H1 (cell line): ENCODE results near the gene RNF149. TPM values are rescaled to one million over a fixed set of nuclear protein-coding genes. Genes with fewer than 3 reads are reported as not detected.

Experiments
- CTCF ChIA-PET: fragments of 300-600 bp; sonication (Branson Sonifier 250); formaldehyde crosslinking; loops from one replicate; lab custom pipeline; 2021; ENCODE audit not compliant: partially characterized antibody; lab: Charles Lee
- POLR2A ChIA-PET: fragments of 300-600 bp; sonication (Branson Sonifier 250); formaldehyde crosslinking; loops from one replicate; lab custom pipeline; 2021; ENCODE audit warnings: inconsistent platforms; ENCODE audit not compliant: partially characterized antibody; lab: Charles Lee
- DNase-seq, 2 experiments: peaks; one replicate each; pipeline versions ENCODE4 v3.0.0 to v3.0.0-alpha.2; 2010 to 2022; ENCODE audit warnings: low spot score in 2 of 2, low read depth in 1 of 2, mixed read lengths in 1 of 2
- FAIRE-seq: peaks from 2 replicates; lab custom pipeline; 2011; peaks lifted over from hg19 to GRCh38; lab: Jason Lieb, UNC
- H2AFZ ChIP-seq: 2 replicates; pipeline ENCODE4 v1.8.1; 2012; ENCODE audit warnings: low read length, inconsistent platforms
- H2AK5ac ChIP-seq: 2 replicates; pipeline ENCODE4 v1.6.1; 2013; ENCODE audit warnings: low read depth, low read length
- H2BK120ac ChIP-seq: replicated peaks from 2 replicates; pipeline ENCODE3; 2013; ENCODE audit warnings: low read depth, low read length, inconsistent platforms
- H2BK12ac ChIP-seq: 2 replicates; pipeline ENCODE4 v1.6.1; 2013; ENCODE audit warnings: low read depth, low read length
- H2BK15ac ChIP-seq: 2 replicates; pipeline ENCODE4 v1.6.1; 2013; ENCODE audit warnings: low read length
- H2BK20ac ChIP-seq: 2 replicates; pipeline ENCODE4 v1.6.1; 2013; ENCODE audit warnings: low read length
- H2BK5ac ChIP-seq: 2 replicates; pipeline ENCODE4 v1.6.1; 2013; ENCODE audit warnings: low read depth, low read length
- H3K14ac ChIP-seq: 2 replicates; pipeline ENCODE4 v1.6.1; 2013; ENCODE audit warnings: inconsistent platforms; ENCODE audit not compliant: insufficient read length
- H3K18ac ChIP-seq: 2 replicates; pipeline ENCODE4 v1.6.1; 2013; ENCODE audit warnings: low read length; ENCODE audit errors: extremely low read depth
- H3K23ac ChIP-seq: 2 replicates; pipeline ENCODE4 v1.6.1; 2013; ENCODE audit warnings: inconsistent platforms; ENCODE audit not compliant: insufficient read length
- H3K23me2 ChIP-seq: 2 replicates; pipeline ENCODE4 v1.6.1; 2013; ENCODE audit warnings: low read depth, low read length
- H3K27ac ChIP-seq: 2 replicates; pipeline ENCODE4 v1.6.1; 2011; ENCODE audit warnings: low read depth, low read length, inconsistent platforms
- H3K27me3 ChIP-seq, 4 experiments: replicated peaks in 1 of 4; 1 replicate in 1 of 4; 2 replicates in 3 of 4; pipeline versions ENCODE4 v1.6.1 to v1.8.1; 2011 to 2013; ENCODE audit warnings: low read length in 3 of 4, mild to moderate bottlenecking in 3 of 4, inconsistent platforms in 2 of 4, mixed read lengths in 2 of 4, moderate library complexity in 1 of 4; ENCODE audit not compliant: control insufficient read depth in 3 of 4, insufficient read depth in 3 of 4; ENCODE audit errors: extremely low read depth in 1 of 4
- H3K36me3 ChIP-seq, 4 experiments: 2 replicates each; pipeline versions ENCODE4 v1.6.1 to v1.8.1; 2011 to 2013; ENCODE audit warnings: mild to moderate bottlenecking in 4 of 4, low read length in 3 of 4, moderate library complexity in 2 of 4, control low read depth in 1 of 4, inconsistent platforms in 1 of 4; ENCODE audit not compliant: insufficient read depth in 4 of 4, control insufficient read depth in 2 of 4
- H3K4ac ChIP-seq: replicated peaks from 2 replicates; pipeline ENCODE3; 2013; ENCODE audit warnings: low read length, low read depth, mixed read lengths, inconsistent platforms; ENCODE audit not compliant: insufficient read length
- H3K4me1 ChIP-seq, 4 experiments: replicated peaks in 1 of 4; 1 replicate in 1 of 4; 2 replicates in 3 of 4; pipeline versions ENCODE4 v1.6.1 to v1.8.1; 2011 to 2013; ENCODE audit warnings: low read length in 3 of 4, inconsistent platforms in 2 of 4, mixed read lengths in 1 of 4; ENCODE audit not compliant: insufficient read depth in 4 of 4, control insufficient read depth in 3 of 4
- H3K4me2 ChIP-seq, 2 experiments: 2 replicates each; pipeline versions ENCODE4 v1.6.1 to v1.8.1; 2011 to 2013; ENCODE audit warnings: low read depth in 2 of 2, low read length in 2 of 2, control low read depth in 1 of 2, inconsistent platforms in 1 of 2, mild to moderate bottlenecking in 1 of 2; ENCODE audit not compliant: insufficient read depth in 1 of 2
- H3K4me3 ChIP-seq, 4 experiments: fragments of 200-600, 300-600 bp in 1 of 4; sonication (generic), shearing (Covaris generic), sonication (Bioruptor Twin) in 1 of 4; 2 replicates each; pipeline versions ENCODE4 v1.5.1 to v1.8.1; 2011 to 2016; ENCODE audit warnings: low read length in 4 of 4, low read depth in 3 of 4, control low read depth in 2 of 4, inconsistent platforms in 2 of 4, mild to moderate bottlenecking in 2 of 4, mixed read lengths in 1 of 4, moderate library complexity in 1 of 4; ENCODE audit not compliant: insufficient read depth in 2 of 4; ENCODE audit errors: extremely low read depth in 1 of 4
- H3K56ac ChIP-seq: replicated peaks from 2 replicates; pipeline ENCODE3; 2013; ENCODE audit warnings: low read depth, mild to moderate bottlenecking, mixed read lengths, low read length, inconsistent platforms; ENCODE audit not compliant: insufficient read length
- H3K79me1 ChIP-seq: 2 replicates; pipeline ENCODE4 v1.6.1; 2013; ENCODE audit warnings: low read depth, low read length, control low read depth
- H3K79me2 ChIP-seq, 2 experiments: 2 replicates each; pipeline versions ENCODE4 v1.6.1 to v1.8.1; 2012 to 2013; ENCODE audit warnings: low read length in 2 of 2, mild to moderate bottlenecking in 2 of 2, inconsistent platforms in 1 of 2; ENCODE audit not compliant: insufficient read depth in 2 of 2, control insufficient read depth in 1 of 2
- H3K9ac ChIP-seq, 4 experiments: replicated peaks in 1 of 4; 1 replicate in 1 of 4; 2 replicates in 3 of 4; pipeline versions ENCODE4 v1.6.1 to v1.8.1; 2011 to 2013; ENCODE audit warnings: low read depth in 3 of 4, low read length in 3 of 4, control low read depth in 2 of 4, mild to moderate bottlenecking in 2 of 4, moderate library complexity in 2 of 4, inconsistent platforms in 1 of 4; ENCODE audit errors: extremely low read depth in 1 of 4
- H3K9me3 ChIP-seq, 2 experiments: 2 replicates each; pipeline versions ENCODE4 v1.6.1 to v1.8.1; 2012 to 2013; ENCODE audit warnings: mild to moderate bottlenecking in 2 of 2, moderate library complexity in 2 of 2, control low read depth in 1 of 2, inconsistent platforms in 1 of 2, low read depth in 1 of 2, low read length in 1 of 2, mixed read lengths in 1 of 2; ENCODE audit not compliant: insufficient read depth in 2 of 2
- H4K20me1 ChIP-seq, 2 experiments: replicated peaks in 1 of 2; 2 replicates each; pipeline versions ENCODE3 to v1.8.1; 2011 to 2013; ENCODE audit warnings: inconsistent platforms in 2 of 2, low read length in 2 of 2, mild to moderate bottlenecking in 1 of 2; ENCODE audit not compliant: insufficient read depth in 2 of 2, control insufficient read depth in 1 of 2
- H4K5ac ChIP-seq: 2 replicates; pipeline ENCODE4 v1.6.1; 2013; ENCODE audit warnings: low read length, low read depth, mixed read lengths, inconsistent platforms; ENCODE audit not compliant: insufficient read length
- H4K8ac ChIP-seq: 2 replicates; pipeline ENCODE4 v1.8.0; 2013; ENCODE audit warnings: mild to moderate bottlenecking, moderate library complexity, low read length, inconsistent platforms; ENCODE audit not compliant: insufficient read depth; ENCODE audit errors: extremely low read depth
- H4K91ac ChIP-seq: replicated peaks from 2 replicates; pipeline ENCODE3; 2013; ENCODE audit warnings: low read length, mixed read lengths, inconsistent platforms; ENCODE audit not compliant: insufficient read length
- ASH2L ChIP-seq: fragments of 200-600, 300-600 bp; sonication (generic); IDR thresholded peaks from one replicate; pipeline ENCODE4 v1.7.1; 2017; ENCODE audit warnings: low read length
- BCL11A ChIP-seq, 2 experiments: IDR thresholded peaks; one replicate each; pipeline ENCODE4 v1.6.1; 2011; ENCODE audit warnings: low read depth in 2 of 2, low read length in 2 of 2, mild to moderate bottlenecking in 2 of 2
- CEBPB ChIP-seq: IDR thresholded peaks from 2 replicates; pipeline ENCODE4 v1.6.1; 2012; ENCODE audit warnings: low read depth, low read length
- CTCF ChIP-seq, 3 experiments: IDR thresholded peaks; 1 replicate in 2 of 3; 2 replicates in 1 of 3; pipeline versions ENCODE4 v1.5.1 to v1.6.1; 2011; ENCODE audit warnings: low read length in 3 of 3, mild to moderate bottlenecking in 3 of 3, inconsistent platforms in 2 of 3, low read depth in 1 of 3, moderate library complexity in 1 of 3; ENCODE audit not compliant: insufficient read depth in 1 of 3; ENCODE audit errors: control extremely low read depth in 1 of 3
- GTF2F1 ChIP-seq: IDR thresholded peaks from 2 replicates; pipeline ENCODE4 v1.6.1; 2012; ENCODE audit warnings: low read depth, low read length, improper control_type of control experiment, borderline replicate concordance
- HDAC2 ChIP-seq, 2 experiments: fragments of 300-600 bp in 1 of 2; sonication (generic) in 1 of 2; IDR thresholded peaks; 2 replicates each; pipeline ENCODE4 v1.6.1; 2011 to 2012; ENCODE audit warnings: low read depth in 2 of 2, low read length in 2 of 2, mild to moderate bottlenecking in 2 of 2, moderate library complexity in 2 of 2, borderline replicate concordance in 1 of 2, inconsistent platforms in 1 of 2
- KDM4A ChIP-seq: IDR thresholded peaks from one replicate; pipeline ENCODE4 v1.7.1; 2012; ENCODE audit warnings: low read depth, mild to moderate bottlenecking, moderate library complexity, low read length, inconsistent platforms; ENCODE audit not compliant: severe bottlenecking
- KDM5A ChIP-seq: fragments of 200-600 bp; IDR thresholded peaks from 2 replicates; pipeline ENCODE4 v1.7.1; 2012; ENCODE audit warnings: mild to moderate bottlenecking, low read length, inconsistent platforms, mixed read lengths
- POLR2AphosphoS5 ChIP-seq: IDR thresholded peaks from 2 replicates; pipeline ENCODE4 v1.6.1; 2011; ENCODE audit warnings: low read depth, low read length
- RNF2 ChIP-seq: fragments of 200-900, 300-1000 bp; sonication (generic); IDR thresholded peaks from 2 replicates; pipeline ENCODE4 v1.7.1; 2016; ENCODE audit warnings: borderline replicate concordance, low read depth, mild to moderate bottlenecking, antibody characterized with exemption, low read length; ENCODE audit not compliant: poor library complexity, severe bottlenecking; ENCODE audit errors: missing control alignments
- SUZ12 ChIP-seq: fragments of 200-600 bp; sonication (generic); IDR thresholded peaks from 2 replicates; pipeline ENCODE4 v1.6.1; 2012; ENCODE audit warnings: mild to moderate bottlenecking, inconsistent platforms, low read length, moderate library complexity, mixed read lengths
- WGBS, 2 experiments: shearing (Covaris generic) in 1 of 2; methylation state at CpG; one replicate each; pipeline versions ENCODE4 v1.1.6 to v1.1.7; 2013 to 2015; ENCODE audit warnings: low lambda C conversion rate in 2 of 2, mixed read lengths in 2 of 2, inconsistent platforms in 1 of 2, low coverage in 1 of 2, missing lambda C conversion rate in 1 of 2; ENCODE audit not compliant: insufficient replicate concordance in 2 of 2, insufficient coverage in 1 of 2, insufficient read length in 1 of 2; ENCODE audit errors: extremely low coverage in 1 of 2, missing lambda C conversion rate in 1 of 2; 5-methylcytosine and 5-hydroxymethylcytosine counted together
- polyA plus RNA-seq, 7 experiments: library from polyadenylated mRNA; depleted of rRNA in 3 of 7; stranded (reverse) in 5 of 7; unstranded in 2 of 7; fragments of >200 nt in 5 of 7; fragments of 200-250 nt in 2 of 7; gene quantifications; 1 replicate in 5 of 7; 2 replicates in 1 of 7; 4 replicates in 1 of 7; pipeline versions ENCODE4 v1.2.1 to v1.2.3, GENCODE V29; 2011 to 2013; ENCODE audit warnings: missing spikeins in 2 of 7, mixed read lengths in 2 of 7
- total RNA-seq: library from RNA; stranded (reverse); fragmentation: NEBNext Ultra II Directional; extraction: Animal tissue kit (Norgen Biotek cat#: 25700); gene quantifications from 2 replicates; pipeline ENCODE4 v1.2.1, GENCODE V29; 2021

RNF149 gene
- total and polyA plus RNA-seq, 2 of the 8 experiments (the other 6 are each of a cell fraction or from before 2014, with no cell fraction given): 16.6 to 28.2 TPM

- H3K79me2 ChIP-seq: peaks cover 0 to 10% of the 10 kb centered on the region in 2 experiments; a peak in 3 of 4 replicates
- TF ChIP-seq ASH2L (no peak), KDM5A (no peak), CEBPB (no peak), POLR2AphosphoS5 (no peak), CTCF (IDR thresholded peaks at IDR 0.05; ENCODE audit: control extremely low read depth in 1 of 3, insufficient read depth in 1 of 3, low read depth in 1 of 3, low read length in 3 of 3) (no peak), KDM4A (no peak), RNF2 (no peak), SUZ12 (no peak), HDAC2 (IDR thresholded peaks at IDR 0.05; ENCODE audit: borderline replicate concordance in 1 of 2, low read depth in 2 of 2, low read length in 2 of 2) (no peak), BCL11A (IDR thresholded peaks at IDR 0.05; ENCODE audit: low read depth in 2 of 2, low read length in 2 of 2) (no peak), GTF2F1 (no peak)
Observed at GRCh38 chr2:101291973-101292372, 16.5 kb downstream of the RNF149 start.

More at GRCh38 chr2:101291973-101292372, 16.5 kb downstream of the RNF149 start:
- Histone ChIP-seq H2BK12ac (no peak overlapping the region), H3K4me2 (no peak overlapping the region), H3K9ac (no peak overlapping the region), H2AFZ (no peak overlapping the region), H4K20me1 (peaks cover 0 to 2% of the 10 kb centered on the region in 2 experiments), H4K8ac (no peak overlapping the region), H3K79me1 (peaks cover 3% of the 10 kb centered on the region), H3K9me3 (no peaks in the 10 kb centered on the region), H4K5ac (no peak overlapping the region), H3K18ac (no peak overlapping the region), H2BK15ac (no peak overlapping the region), H3K4me1 (no peaks in the 10 kb centered on the region), H3K56ac (no peak overlapping the region), H4K91ac (no peak overlapping the region), H2BK5ac (no peak overlapping the region), H3K4me3 (no peak overlapping the region), H3K27ac (no peak overlapping the region), H2AK5ac (no peak overlapping the region), H3K36me3 (peaks cover 0 to 32% (median 4%) of the 10 kb centered on the region in 4 experiments; a peak in 5 of 8 replicates), H3K23ac (no peak overlapping the region), H3K4ac (no peak overlapping the region), H2BK120ac (no peak overlapping the region), H3K27me3 (no peaks in the 10 kb centered on the region), H3K14ac (no peak overlapping the region), H3K23me2 (no peaks in the 10 kb centered on the region), H2BK20ac (no peak overlapping the region)
- ChIA-PET POLR2A (no interaction called here), CTCF (interaction anchor here (1.1 kb wide), 1 partner anchor 14 kb away, joined by 3 read pairs; no protein-coding TSS in a partner anchor)
- 94% methylated on average over 3 of the region's 3 CpGs; no CpG with 5 or more reads in 1 of the 2 experiments for WGBS, 2 experiments
- FAIRE-seq: no peak
- DNase-seq: no peak
